Breast epithelium (tissue), 3 donors: Measurements from ENCODE around the gene CLMP.

Experiments
- POLR2A ChIP-seq: fragments of 450-650 bp; IDR thresholded peaks from one replicate; pipeline ENCODE4 v1.6.1; 2016; ENCODE audit warnings: antibody characterized with exemption, mild to moderate bottlenecking, moderate library complexity
- POLR2AphosphoS5 ChIP-seq, 3 donors: sonication (generic); formaldehyde crosslinking; IDR thresholded peaks; one replicate each; pipeline ENCODE4 v1.6.1; 2017; ENCODE audit warnings: antibody characterized with exemption in 3 of 3
- TF ChIP-seq, protein P1 (sequence below), 3 donors: fragments of 450-650 bp; IDR thresholded peaks; one replicate each; pipeline ENCODE4 v1.5.1; 2016 to 2017; ENCODE audit warnings: antibody characterized with exemption in 3 of 3, mild to moderate bottlenecking in 3 of 3, moderate library complexity in 3 of 3

DNA sequence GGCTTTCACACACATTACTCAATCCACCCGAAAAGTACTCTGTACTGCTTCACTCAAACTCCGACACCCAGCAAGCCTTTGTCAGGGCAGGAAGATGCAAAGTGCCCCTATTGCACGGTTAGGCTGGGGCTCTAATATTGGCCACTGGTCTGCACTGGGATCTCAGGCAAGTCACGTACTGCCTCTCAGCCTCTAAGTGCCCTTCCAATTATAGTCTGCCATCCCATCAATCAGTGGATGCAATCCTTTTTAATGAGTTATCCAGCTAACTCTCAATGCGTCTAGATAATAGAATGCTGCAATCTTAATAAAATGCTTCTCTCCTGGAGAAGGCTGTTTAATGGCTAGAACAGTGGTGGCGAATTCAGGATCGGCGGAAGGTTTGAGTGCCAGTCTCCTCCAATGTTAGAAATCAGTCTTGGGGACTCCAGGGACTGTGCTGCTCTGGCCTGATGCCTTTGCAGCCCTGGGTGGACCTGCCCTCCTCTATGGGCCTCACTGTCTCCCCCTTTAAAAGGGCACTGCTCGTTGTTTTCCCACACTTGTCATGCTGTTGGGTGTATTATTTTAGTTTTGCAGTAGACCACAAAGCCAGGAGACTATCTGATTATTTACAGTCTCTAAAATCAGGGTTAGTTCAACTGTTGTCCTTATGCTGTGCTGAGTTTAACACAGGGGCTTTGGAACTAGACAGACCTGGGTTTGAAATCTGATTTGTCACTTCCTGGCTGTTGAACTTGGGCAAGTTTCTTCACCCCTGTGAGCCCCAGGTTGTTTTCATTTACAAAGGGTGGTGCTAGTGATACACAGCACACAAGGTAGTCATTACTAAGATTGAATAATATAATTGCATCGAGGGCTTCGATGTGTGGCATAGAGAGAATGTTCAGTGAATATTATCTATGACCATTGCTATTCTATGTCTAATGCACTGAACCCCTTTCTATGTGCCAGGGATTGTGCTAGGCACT is 36.7 kb downstream of the CLMP start:
- TF ChIP-seq POLR2A (no peak), POLR2AphosphoS5 (IDR thresholded peaks at IDR 0.05) (no peak)
- TF ChIP-seq, protein P1, sequence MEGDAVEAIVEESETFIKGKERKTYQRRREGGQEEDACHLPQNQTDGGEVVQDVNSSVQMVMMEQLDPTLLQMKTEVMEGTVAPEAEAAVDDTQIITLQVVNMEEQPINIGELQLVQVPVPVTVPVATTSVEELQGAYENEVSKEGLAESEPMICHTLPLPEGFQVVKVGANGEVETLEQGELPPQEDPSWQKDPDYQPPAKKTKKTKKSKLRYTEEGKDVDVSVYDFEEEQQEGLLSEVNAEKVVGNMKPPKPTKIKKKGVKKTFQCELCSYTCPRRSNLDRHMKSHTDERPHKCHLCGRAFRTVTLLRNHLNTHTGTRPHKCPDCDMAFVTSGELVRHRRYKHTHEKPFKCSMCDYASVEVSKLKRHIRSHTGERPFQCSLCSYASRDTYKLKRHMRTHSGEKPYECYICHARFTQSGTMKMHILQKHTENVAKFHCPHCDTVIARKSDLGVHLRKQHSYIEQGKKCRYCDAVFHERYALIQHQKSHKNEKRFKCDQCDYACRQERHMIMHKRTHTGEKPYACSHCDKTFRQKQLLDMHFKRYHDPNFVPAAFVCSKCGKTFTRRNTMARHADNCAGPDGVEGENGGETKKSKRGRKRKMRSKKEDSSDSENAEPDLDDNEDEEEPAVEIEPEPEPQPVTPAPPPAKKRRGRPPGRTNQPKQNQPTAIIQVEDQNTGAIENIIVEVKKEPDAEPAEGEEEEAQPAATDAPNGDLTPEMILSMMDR (IDR thresholded peaks at IDR 0.05): no peak
